GM15510 (cell line): ENCODE measurements around the gene HABP4.

Experiments
- POLR2A ChIP-seq: IDR thresholded peaks from 3 replicates; pipeline ENCODE4 v1.6.1; 2011; ENCODE audit warnings: borderline replicate concordance; ENCODE audit not compliant: insufficient read length; ENCODE audit errors: extremely low read depth

Gene HABP4

GRCh38 chr9:96483733-96484390 is 33.9 kb downstream of the HABP4 start:
- TF ChIP-seq POLR2A: no peak

DNA sequence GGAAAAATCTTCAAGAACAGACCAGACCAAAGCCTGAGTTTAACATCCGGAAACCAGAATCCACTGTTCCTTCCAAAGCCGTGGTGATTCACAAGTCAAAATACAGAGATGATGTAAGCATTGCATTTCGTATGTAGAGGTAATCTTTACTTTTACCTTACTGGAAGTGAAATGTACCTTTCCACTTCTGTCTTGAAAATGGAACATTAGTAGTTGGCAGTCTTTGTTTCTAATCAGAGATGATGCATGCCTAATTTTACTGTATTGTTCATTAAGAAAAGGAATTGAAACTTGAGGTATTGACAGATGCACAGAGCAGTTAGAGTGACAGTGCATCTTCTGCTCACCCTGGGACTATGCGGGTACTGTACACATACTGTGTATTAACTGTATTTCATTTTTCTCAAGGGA is 34.6 kb downstream of the HABP4 start:
- TF ChIP-seq POLR2A: no peak

DNA sequence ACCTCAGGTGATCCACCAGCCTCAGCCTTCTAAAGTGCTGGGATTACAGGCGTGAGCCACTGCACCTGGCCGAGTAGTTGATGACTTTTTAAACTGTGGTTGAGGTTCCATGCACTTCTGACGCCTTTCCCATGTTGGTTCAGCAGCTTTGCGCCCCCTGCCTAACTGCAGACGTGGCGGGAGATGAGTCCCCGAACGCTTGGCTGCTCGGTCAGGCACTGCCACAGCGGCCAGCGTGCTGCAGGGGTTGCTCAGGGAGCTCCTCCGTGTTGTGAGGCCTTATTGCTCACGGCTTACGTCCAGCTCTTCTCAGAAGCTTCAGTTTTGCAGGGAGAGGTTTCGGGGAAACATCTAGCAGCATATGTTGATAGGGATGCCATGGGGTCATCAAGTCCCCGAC is 35.3 kb downstream of the HABP4 start:
- TF ChIP-seq POLR2A: no peak

DNA sequence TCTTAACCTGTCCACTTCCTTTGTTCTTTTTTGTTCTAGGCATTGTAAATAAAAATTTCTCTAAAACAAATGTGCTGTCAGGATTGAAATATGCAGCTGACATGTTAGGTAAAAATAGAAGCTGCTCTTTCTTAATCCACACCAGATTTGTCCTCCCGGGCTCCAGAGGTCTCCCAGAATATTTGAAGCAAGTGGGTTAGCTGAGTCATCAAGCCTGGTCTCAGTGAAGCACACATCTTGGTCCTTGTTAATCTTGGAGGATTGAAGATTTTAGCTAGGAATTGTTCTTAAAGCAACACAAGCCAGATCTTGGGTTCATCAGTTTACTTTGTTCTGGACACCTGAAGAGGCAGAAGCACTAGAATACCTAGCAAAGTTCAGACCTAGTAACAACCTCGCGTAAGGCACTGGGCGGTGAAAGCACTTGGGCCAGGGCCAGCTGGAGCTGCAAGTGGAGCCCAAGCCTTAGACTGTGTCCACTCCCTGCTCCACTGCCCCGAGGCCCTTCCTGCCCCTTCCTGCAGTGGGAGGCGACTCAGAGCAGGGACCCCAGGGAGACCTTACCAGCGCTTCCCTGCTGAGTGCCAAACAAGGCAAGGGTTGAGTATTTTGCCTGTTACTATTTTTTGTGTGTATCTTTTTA is 36.5 kb downstream of the HABP4 start:
- TF ChIP-seq POLR2A: no peak

- TF ChIP-seq POLR2A: no peak
Observed at GRCh38 chr9:96487029-96487396, 37.0 kb downstream of the HABP4 start.

DNA sequence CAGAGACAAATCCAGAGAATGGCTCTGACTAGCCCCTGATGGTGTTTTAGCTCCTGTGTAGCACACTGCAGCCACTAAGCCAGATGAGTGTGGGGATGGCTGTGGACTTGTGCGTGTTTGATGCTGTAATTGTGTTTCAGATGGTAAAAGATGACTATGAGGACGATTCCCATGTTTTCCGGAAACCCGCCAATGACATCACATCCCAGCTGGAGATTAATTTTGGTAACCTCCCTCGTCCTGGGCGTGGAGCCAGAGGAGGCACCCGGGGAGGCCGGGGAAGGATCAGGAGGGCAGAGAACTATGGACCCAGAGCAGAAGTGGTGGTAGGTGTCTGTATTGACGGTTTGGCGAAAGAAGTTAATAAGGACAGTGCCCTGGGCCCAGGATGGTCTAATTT is 38.0 kb downstream of the HABP4 start:
- TF ChIP-seq POLR2A: no peak

DNA sequence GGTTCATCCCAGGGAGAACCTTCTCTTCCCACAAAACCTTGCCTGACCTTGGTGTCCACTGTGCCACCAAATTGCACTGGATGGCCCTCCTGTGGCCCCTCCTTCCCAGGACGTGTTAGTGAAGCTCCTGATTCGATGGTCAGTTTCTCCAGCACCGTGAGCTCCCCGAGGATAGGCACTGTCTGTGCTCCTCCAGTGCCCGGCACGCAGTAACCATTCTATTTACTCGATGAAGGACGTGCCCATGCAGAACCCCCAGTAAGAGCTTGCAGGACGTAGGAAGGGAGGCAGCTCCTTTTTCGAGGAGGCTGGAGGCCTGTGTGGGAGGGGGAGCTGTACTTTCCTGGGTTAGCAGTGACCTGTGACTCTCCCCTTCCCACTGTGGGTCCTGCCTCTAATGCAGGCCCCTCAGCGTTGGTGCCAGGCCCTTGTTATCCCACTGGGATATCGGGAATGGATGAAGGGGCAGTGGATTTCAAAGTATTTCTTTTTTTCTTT is 39.6 kb downstream of the HABP4 start:
- no peak for TF ChIP-seq POLR2A

- TF ChIP-seq POLR2A: no peak
Observed at GRCh38 chr9:96490534-96491078, 40.6 kb downstream of the HABP4 start.

- no peak for TF ChIP-seq POLR2A
Observed at GRCh38 chr9:96491079-96491879, 41.3 kb downstream of the HABP4 start.

DNA sequence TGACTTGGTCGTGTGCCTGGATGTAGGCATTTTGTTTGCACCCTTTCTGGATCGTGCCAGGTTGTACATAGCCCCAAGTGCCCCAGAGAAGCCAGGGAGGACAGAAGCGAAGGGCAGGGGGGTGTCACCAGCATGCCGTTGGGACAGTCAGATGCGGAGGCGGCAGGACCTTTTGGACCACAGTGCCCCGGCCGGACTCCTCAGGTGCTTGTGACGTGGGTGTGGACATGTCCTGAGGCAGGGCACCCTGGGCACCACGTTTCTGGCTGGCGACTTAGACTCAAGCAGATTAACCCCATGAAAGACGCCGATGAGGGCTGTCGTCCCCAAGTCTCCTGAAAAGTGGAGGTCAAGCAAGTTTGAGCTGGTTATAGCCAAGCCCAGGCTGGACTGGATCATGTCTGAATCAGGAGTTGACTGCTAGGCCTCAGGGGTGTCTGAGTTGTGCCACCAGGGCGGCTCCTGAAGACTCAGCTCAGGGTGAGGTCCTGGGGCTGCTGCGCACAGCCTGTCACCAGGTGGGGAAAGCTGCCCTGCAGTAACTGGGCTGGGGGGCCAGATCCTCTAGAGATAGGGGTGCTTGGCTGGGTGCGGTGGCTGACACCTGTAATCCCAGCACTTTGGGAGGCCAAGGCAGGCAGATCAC is 42.0 kb downstream of the HABP4 start:
- no peak for TF ChIP-seq POLR2A

GRCh38 chr9:96492993-96493531 is 43.1 kb downstream of the HABP4 start:
- TF ChIP-seq POLR2A: no peak

DNA sequence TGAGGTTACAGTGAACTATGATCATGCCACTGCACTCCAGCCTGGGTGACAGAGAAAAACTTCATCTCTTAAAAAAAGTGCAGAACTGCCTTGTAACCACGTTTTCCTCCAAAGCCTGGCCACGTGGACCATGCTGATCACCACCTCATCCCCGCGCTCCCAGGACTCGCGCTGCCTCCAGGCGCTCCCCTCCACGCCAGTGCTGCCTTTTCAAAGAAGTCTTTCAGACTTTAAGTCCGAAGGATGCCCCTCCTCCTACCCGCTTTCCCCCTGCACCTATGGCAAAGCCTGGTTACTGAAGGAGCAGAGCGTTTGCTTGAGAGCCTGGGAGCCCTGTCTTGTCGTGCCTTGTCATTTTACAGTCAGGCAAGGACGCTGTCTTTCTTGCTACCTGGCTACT is 43.8 kb downstream of the HABP4 start:
- TF ChIP-seq POLR2A: no peak

DNA sequence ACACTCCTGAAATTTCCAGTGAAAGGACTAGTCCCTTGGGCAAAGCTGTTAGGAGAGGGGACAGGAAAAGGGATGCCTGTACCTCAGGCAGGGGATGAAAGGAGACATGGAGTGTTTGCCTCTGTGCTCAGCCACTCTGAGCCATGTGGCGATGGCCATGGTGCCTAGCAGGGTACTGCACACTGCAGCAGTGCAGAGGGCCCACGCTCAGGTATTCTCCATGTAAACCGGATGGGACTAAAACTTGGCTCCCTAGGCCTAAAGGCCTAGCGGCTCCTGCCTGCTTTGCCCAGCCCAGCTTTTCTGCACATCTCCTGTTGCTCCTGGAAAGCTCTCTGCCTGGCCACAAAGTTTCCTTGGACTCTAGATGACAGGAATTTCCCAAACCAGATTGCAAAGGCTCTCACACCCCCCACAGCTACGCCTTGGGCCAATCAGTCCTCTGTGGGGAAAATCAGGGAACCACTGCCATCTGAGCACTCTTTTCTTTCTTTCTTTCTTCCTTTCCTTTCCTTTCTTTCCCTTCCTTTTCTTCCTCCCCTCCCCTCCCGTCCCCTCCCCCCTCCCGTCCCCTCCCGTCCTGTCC is 44.3 kb downstream of the HABP4 start:
- TF ChIP-seq POLR2A: no peak

DNA sequence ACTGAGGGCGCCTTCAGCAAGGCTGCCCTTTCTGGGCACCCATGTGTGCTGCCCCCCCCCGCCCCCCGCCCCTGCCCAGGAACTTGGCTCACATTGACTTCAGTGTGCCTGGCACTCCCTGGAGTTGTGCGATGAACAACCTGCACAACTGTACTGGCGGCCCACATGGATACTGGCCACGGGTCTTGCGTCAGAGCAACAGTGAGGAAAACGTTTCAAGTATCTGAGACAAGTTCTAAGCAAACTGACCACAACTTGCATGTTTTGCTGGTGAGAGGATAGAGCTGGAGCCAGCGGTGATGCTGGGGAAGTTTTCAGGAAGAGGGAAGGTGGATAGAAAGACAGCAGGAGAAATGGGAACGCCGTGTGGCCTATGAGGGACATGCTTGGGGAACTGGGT is 45.4 kb downstream of the HABP4 start:
- TF ChIP-seq POLR2A: no peak
